GM23338 (cell line): ENCODE results near the gene PCLO. TPM values are rescaled to one million over a fixed set of nuclear protein-coding genes. Genes with fewer than 3 reads are reported as not detected.

Experiments
- ATAC-seq: fragments of 200-7000 bp; cut with Tn5 transposase; 3 replicates; pipeline ENCODE4 v1.9.1; 2020
- DNase-seq: peaks from one replicate; pipeline ENCODE4 v3.0.0-alpha.2; 2015; ENCODE audit warnings: low spot score
- H2AFZ ChIP-seq: fragments of 200-600 bp; sonication (generic); 2 replicates; pipeline ENCODE4 v1.8.0; 2016; ENCODE audit warnings: antibody characterized with exemption, mild to moderate bottlenecking, moderate library complexity
- H3F3A ChIP-seq: fragments of 200-600 bp; sonication (generic); replicated peaks from 2 replicates; pipeline ENCODE4 v1.8.0; 2017; ENCODE audit warnings: antibody characterized with exemption, mixed run types, low read depth
- H3K27ac ChIP-seq: fragments of 200-600 bp; sonication (generic); 2 replicates; pipeline ENCODE4 v1.6.1; 2016; ENCODE audit warnings: low read depth
- H3K27me3 ChIP-seq: fragments of 200-600 bp; sonication (generic); 2 replicates; pipeline ENCODE4 v1.8.0; 2016; ENCODE audit warnings: mild to moderate bottlenecking, mixed run types, moderate library complexity; ENCODE audit not compliant: insufficient read depth
- H3K36me3 ChIP-seq: fragments of 200-600 bp; sonication (generic); 2 replicates; pipeline ENCODE4 v1.8.0; 2016; ENCODE audit warnings: mild to moderate bottlenecking; ENCODE audit not compliant: insufficient read depth
- H3K4me1 ChIP-seq: fragments of 200-600 bp; sonication (generic); 2 replicates; pipeline ENCODE4 v1.8.0; 2016; ENCODE audit warnings: mild to moderate bottlenecking, moderate library complexity; ENCODE audit not compliant: insufficient read depth
- H3K4me2 ChIP-seq: fragments of 200-600 bp; sonication (generic); 2 replicates; pipeline ENCODE4 v1.7.1; 2017; ENCODE audit warnings: mixed run types
- H3K4me3 ChIP-seq: fragments of 200-600 bp; sonication (generic); 2 replicates; pipeline ENCODE4 v1.6.1; 2016; ENCODE audit warnings: mixed run types
- H3K79me2 ChIP-seq: fragments of 200-600 bp; sonication (generic); replicated peaks from 2 replicates; pipeline ENCODE4 v1.8.0; 2017; ENCODE audit warnings: mild to moderate bottlenecking; ENCODE audit not compliant: insufficient read depth
- H3K9me2 ChIP-seq: fragments of 200-600 bp; sonication (generic); 2 replicates; pipeline ENCODE4 v1.8.0; 2017; ENCODE audit not compliant: insufficient read depth
- H4K20me1 ChIP-seq: fragments of 200-600 bp; sonication (generic); replicated peaks from 2 replicates; pipeline ENCODE4 v1.8.0; 2017; ENCODE audit warnings: mild to moderate bottlenecking; ENCODE audit not compliant: insufficient read depth
- H3K27ac Mint-ChIP-seq: 2 replicates; pipeline ENCODE4 v1.8.0; 2020; ENCODE audit warnings: inconsistent platforms, mild to moderate bottlenecking, moderate library complexity, mixed read lengths
- H3K27me3 Mint-ChIP-seq: 3 replicates; pipeline ENCODE4 v1.8.0; 2022; ENCODE audit warnings: low read depth, mild to moderate bottlenecking, moderate library complexity, mixed read lengths, inconsistent platforms; ENCODE audit not compliant: insufficient read depth, poor library complexity
- H3K36me3 Mint-ChIP-seq: 3 replicates; pipeline ENCODE4 v1.8.0; 2021; ENCODE audit warnings: low read depth, mild to moderate bottlenecking, inconsistent platforms, moderate library complexity, mixed read lengths
- H3K4me1 Mint-ChIP-seq: 3 replicates; pipeline ENCODE4 v1.8.0; 2020; ENCODE audit warnings: mild to moderate bottlenecking, inconsistent platforms, mixed read lengths
- H3K4me3 Mint-ChIP-seq: 3 replicates; pipeline ENCODE4 v1.8.0; 2021; ENCODE audit warnings: moderate library complexity, mild to moderate bottlenecking, inconsistent platforms, mixed read lengths
- H3K9me3 Mint-ChIP-seq: 3 replicates; pipeline ENCODE4 v1.8.0; 2020; ENCODE audit warnings: moderate library complexity, mild to moderate bottlenecking, inconsistent platforms, mixed read lengths
- CREB1 ChIP-seq: fragments of 250-450 bp; sonication (Bioruptor Pico); IDR thresholded peaks from 2 replicates; pipeline ENCODE4 v1.5.0; 2020; ENCODE audit warnings: low read depth, mild to moderate bottlenecking, moderate library complexity
- EZH2 ChIP-seq: fragments of 200-600 bp; sonication (generic); IDR thresholded peaks from one replicate; pipeline ENCODE4 v1.8.0; 2017; ENCODE audit warnings: antibody characterized with exemption, mild to moderate bottlenecking, low read depth; ENCODE audit not compliant: unreplicated experiment
- JUNB ChIP-seq: IDR thresholded peaks from one replicate; pipeline ENCODE4 v1.6.1; 2016; ENCODE audit warnings: antibody characterized with exemption; ENCODE audit not compliant: unreplicated experiment
- NANOG ChIP-seq: IDR thresholded peaks from 2 replicates; pipeline ENCODE4 v1.6.1; 2016; ENCODE audit warnings: antibody characterized with exemption, borderline replicate concordance
- POLR2AphosphoS5 ChIP-seq: IDR thresholded peaks from 2 replicates; pipeline ENCODE4 v1.6.1; 2016; ENCODE audit warnings: antibody characterized with exemption, low read depth
- polyA plus RNA-seq: library from polyadenylated mRNA; unstranded; fragments of >200 nt; fragmentation: Nextera tagmentation; extraction: Ambion mirVana; gene quantifications from 2 replicates; pipeline ENCODE4 v1.2.1, GENCODE V29; 2016
- total RNA-seq: library from RNA; depleted of rRNA; stranded (reverse); fragments of >200 nt; shearing (Covaris generic); gene quantifications from 2 replicates; pipeline ENCODE4 v1.2.3, GENCODE V29; 2014
- TF ChIP-seq, protein P1 (sequence below): IDR thresholded peaks from 2 replicates; pipeline ENCODE4 v1.6.1; 2016; ENCODE audit warnings: antibody characterized with exemption
- TF ChIP-seq, protein P2 (sequence below): fragments of 250-450 bp; sonication (Bioruptor Pico); IDR thresholded peaks from 2 replicates; pipeline ENCODE4 v1.5.0; 2020; ENCODE audit warnings: mild to moderate bottlenecking, moderate library complexity

The PCLO gene
- total and polyA plus RNA-seq, 2 experiments from 2014 or later, result 7.4 to 9.1 TPM

DNA sequence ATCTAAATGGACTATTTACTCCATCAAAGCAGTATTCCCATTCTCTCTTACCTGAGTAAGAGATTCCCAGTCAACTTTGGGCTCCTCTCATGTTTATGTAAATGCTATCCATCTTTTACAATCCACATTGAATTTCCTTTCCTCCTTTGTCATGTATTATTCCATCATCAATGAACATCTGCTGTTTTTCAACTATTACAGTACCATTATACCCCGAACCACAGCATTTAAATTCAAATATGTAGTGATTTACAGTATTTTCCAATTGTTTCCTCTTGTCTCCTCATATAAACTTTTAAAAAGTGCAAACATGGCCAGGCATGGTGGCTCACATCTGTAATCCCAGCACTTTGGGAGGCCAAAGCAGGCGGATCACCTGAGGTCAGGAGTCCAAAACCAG, 20.3 kb downstream of the PCLO start:
- Histone ChIP-seq H3K79me2 (no peaks in the 10 kb centered on the region), H4K20me1 (no peaks in the 10 kb centered on the region), H3K27me3 (no peaks in the 10 kb centered on the region), H3K9me2 (no peaks in the 10 kb centered on the region), H2AFZ (no peak overlapping the region), H3K27ac (peak overlapping the region; percentile 64), H3K4me2 (peak overlapping the region; percentile 52), H3K36me3 (no peaks in the 10 kb centered on the region), H3F3A (no peaks in the 10 kb centered on the region), H3K4me3 (peak overlapping the region; percentile 14; the same call in 1 of the 2 replicates), H3K4me1 (peaks cover 38% of the 10 kb centered on the region)
- no peak for DNase-seq
- no peaks in the 10 kb centered on the region for H3K36me3 Mint-ChIP-seq
- H3K27me3 Mint-ChIP-seq, result no peaks in the 10 kb centered on the region
- H3K27ac Mint-ChIP-seq, result peak overlapping the region; percentile 88
- H3K4me1 Mint-ChIP-seq, result peaks cover 29% of the 10 kb centered on the region
- H3K4me3 Mint-ChIP-seq, result peak overlapping the region; percentile 3; the same call in 1 of the 3 replicates
- H3K9me3 Mint-ChIP-seq, result no peaks in the 10 kb centered on the region
- TF ChIP-seq CREB1 (CRISPR knock-in tag) (no peak), NANOG (peak; percentile 52; the same call in 1 of the 2 replicates), POLR2AphosphoS5 (no peak), EZH2 (no peak), JUNB (no peak)
- TF ChIP-seq, protein P1, sequence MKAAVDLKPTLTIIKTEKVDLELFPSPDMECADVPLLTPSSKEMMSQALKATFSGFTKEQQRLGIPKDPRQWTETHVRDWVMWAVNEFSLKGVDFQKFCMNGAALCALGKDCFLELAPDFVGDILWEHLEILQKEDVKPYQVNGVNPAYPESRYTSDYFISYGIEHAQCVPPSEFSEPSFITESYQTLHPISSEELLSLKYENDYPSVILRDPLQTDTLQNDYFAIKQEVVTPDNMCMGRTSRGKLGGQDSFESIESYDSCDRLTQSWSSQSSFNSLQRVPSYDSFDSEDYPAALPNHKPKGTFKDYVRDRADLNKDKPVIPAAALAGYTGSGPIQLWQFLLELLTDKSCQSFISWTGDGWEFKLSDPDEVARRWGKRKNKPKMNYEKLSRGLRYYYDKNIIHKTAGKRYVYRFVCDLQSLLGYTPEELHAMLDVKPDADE, result no peak
- TF ChIP-seq, protein P2, sequence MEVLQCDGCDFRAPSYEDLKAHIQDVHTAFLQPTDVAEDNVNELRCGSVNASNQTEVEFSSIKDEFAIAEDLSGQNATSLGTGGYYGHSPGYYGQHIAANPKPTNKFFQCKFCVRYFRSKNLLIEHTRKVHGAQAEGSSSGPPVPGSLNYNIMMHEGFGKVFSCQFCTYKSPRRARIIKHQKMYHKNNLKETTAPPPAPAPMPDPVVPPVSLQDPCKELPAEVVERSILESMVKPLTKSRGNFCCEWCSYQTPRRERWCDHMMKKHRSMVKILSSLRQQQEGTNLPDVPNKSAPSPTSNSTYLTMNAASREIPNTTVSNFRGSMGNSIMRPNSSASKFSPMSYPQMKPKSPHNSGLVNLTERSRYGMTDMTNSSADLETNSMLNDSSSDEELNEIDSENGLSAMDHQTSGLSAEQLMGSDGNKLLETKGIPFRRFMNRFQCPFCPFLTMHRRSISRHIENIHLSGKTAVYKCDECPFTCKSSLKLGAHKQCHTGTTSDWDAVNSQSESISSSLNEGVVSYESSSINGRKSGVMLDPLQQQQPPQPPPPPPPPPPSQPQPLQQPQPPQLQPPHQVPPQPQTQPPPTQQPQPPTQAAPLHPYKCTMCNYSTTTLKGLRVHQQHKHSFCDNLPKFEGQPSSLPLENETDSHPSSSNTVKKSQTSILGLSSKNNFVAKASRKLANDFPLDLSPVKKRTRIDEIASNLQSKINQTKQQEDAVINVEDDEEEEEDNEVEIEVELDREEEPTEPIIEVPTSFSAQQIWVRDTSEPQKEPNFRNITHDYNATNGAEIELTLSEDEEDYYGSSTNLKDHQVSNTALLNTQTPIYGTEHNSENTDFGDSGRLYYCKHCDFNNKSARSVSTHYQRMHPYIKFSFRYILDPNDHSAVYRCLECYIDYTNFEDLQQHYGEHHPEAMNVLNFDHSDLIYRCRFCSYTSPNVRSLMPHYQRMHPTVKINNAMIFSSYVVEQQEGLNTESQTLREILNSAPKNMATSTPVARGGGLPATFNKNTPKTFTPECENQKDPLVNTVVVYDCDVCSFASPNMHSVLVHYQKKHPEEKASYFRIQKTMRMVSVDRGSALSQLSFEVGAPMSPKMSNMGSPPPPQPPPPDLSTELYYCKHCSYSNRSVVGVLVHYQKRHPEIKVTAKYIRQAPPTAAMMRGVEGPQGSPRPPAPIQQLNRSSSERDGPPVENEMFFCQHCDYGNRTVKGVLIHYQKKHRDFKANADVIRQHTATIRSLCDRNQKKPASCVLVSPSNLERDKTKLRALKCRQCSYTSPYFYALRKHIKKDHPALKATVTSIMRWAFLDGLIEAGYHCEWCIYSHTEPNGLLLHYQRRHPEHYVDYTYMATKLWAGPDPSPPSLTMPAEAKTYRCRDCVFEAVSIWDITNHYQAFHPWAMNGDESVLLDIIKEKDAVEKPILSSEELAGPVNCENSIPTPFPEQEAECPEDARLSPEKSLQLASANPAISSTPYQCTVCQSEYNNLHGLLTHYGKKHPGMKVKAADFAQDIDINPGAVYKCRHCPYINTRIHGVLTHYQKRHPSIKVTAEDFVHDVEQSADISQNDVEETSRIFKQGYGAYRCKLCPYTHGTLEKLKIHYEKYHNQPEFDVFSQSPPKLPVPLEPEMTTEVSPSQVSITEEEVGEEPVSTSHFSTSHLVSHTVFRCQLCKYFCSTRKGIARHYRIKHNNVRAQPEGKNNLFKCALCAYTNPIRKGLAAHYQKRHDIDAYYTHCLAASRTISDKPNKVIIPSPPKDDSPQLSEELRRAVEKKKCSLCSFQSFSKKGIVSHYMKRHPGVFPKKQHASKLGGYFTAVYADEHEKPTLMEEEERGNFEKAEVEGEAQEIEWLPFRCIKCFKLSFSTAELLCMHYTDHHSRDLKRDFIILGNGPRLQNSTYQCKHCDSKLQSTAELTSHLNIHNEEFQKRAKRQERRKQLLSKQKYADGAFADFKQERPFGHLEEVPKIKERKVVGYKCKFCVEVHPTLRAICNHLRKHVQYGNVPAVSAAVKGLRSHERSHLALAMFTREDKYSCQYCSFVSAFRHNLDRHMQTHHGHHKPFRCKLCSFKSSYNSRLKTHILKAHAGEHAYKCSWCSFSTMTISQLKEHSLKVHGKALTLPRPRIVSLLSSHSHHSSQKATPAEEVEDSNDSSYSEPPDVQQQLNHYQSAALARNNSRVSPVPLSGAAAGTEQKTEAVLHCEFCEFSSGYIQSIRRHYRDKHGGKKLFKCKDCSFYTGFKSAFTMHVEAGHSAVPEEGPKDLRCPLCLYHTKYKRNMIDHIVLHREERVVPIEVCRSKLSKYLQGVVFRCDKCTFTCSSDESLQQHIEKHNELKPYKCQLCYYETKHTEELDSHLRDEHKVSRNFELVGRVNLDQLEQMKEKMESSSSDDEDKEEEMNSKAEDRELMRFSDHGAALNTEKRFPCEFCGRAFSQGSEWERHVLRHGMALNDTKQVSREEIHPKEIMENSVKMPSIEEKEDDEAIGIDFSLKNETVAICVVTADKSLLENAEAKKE (CRISPR knock-in tag), result no peak
- no peak for ATAC-seq
